HT1080 (cell line): ENCODE data around the gene GC. TPM values are rescaled to one million over a fixed set of nuclear protein-coding genes. Genes with fewer than 3 reads are reported as not detected.
A peak's percentile ranks its signal among the peaks of the same experiment; 100 is the strongest.
"Not testable (repeated sequence)": the region's sequence is repeated elsewhere in the genome, so short reads cannot be mapped to it uniquely, and the experiment has no call there.

Experiments used
- DNase-seq: peaks from one replicate; pipeline ENCODE4 v3.0.0-alpha.2; 2015; ENCODE audit warnings: low read depth
- total RNA-seq: library from RNA; depleted of rRNA; stranded (reverse); fragments of >200 nt; shearing (Covaris generic); gene quantifications from 2 replicates; pipeline ENCODE4 v1.2.3, GENCODE V29; 2014

Gene GC
- total RNA-seq, 1 experiment from 2014 or later = not detected

GRCh38 chr4:71768123-71768522 is 15.8 kb downstream of the GC start:
- no peak for DNase-seq

- DNase-seq = no peak
Observed at GRCh38 chr4:71765821-71766383, 18.0 kb downstream of the GC start.

- DNase-seq = no peak
Observed at GRCh38 chr4:71765350-71765749, 18.5 kb downstream of the GC start.

- DNase-seq = no peak
Observed at GRCh38 chr4:71752383-71753042, 31.4 kb downstream of the GC start.

- no peak for DNase-seq
Observed at GRCh38 chr4:71749008-71749594, 34.8 kb downstream of the GC start.

- DNase-seq = no peak
Observed at GRCh38 chr4:71746379-71746778, 37.5 kb downstream of the GC start.

- DNase-seq = not testable (repeated sequence)
Observed at GRCh38 chr4:71738782-71739181, 45.1 kb downstream of the GC start.

GRCh38 chr4:71732706-71733105 is 51.2 kb downstream of the GC start:
- no peak for DNase-seq

GRCh38 chr4:71732066-71732465 is 51.8 kb downstream of the GC start:
- DNase-seq = no peak

GRCh38 chr4:71729856-71730255 is 54.0 kb downstream of the GC start:
- no peak for DNase-seq

GRCh38 chr4:71713611-71714203 is 70.2 kb downstream of the GC start:
- DNase-seq = peak; percentile 20

- no peak for DNase-seq
Observed at GRCh38 chr4:71711985-71712348, 71.9 kb downstream of the GC start.

- DNase-seq = no peak
Observed at GRCh38 chr4:71711044-71711984, 72.6 kb downstream of the GC start.

GRCh38 chr4:71709961-71710360 is 73.9 kb downstream of the GC start:
- DNase-seq = no peak

GRCh38 chr4:71698141-71698540 is 85.7 kb downstream of the GC start:
- DNase-seq = no peak

GRCh38 chr4:71697031-71697430 is 86.8 kb downstream of the GC start:
- DNase-seq = no peak

GRCh38 chr4:71694961-71695360 is 88.9 kb downstream of the GC start:
- no peak for DNase-seq

GRCh38 chr4:71692963-71693362 is 90.9 kb downstream of the GC start:
- no peak for DNase-seq

- DNase-seq = no peak
Observed at GRCh38 chr4:71692198-71692597, 91.7 kb downstream of the GC start.
